GM10266 (cell line): ENCODE results near the gene DHH.

ENCODE experiments used
- DNase-seq: peaks from one replicate; pipeline ENCODE4 v3.0.0; 2012; ENCODE audit errors: extremely low spot score
- TF ChIP-seq, protein P1 (sequence below): IDR thresholded peaks from 2 replicates; pipeline ENCODE4 v1.5.1; 2012; ENCODE audit warnings: mild to moderate bottlenecking, low read depth; ENCODE audit not compliant: control insufficient read depth, insufficient read depth; ENCODE audit errors: missing control alignments

The DHH gene

DNA sequence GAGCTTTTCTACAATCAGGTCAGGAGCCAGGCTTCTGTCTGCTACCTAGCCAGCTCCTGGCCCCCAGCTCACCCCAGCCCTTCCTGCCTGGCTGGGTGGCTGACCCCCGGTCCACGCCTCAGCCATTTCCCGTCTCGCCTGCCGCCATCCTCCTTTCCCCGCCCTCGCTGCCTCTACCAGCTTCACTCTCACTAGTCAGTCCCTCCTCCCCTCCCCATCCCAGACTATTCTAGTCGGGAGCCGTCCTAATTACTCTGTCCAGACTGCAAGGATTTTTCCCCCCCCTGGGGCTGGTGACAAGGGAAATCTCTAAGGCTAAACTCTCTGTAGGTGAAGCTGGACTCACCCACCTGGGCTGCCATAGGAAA, 825 bp downstream of the DHH start:
- DNase-seq: no peak
- TF ChIP-seq, protein P1, sequence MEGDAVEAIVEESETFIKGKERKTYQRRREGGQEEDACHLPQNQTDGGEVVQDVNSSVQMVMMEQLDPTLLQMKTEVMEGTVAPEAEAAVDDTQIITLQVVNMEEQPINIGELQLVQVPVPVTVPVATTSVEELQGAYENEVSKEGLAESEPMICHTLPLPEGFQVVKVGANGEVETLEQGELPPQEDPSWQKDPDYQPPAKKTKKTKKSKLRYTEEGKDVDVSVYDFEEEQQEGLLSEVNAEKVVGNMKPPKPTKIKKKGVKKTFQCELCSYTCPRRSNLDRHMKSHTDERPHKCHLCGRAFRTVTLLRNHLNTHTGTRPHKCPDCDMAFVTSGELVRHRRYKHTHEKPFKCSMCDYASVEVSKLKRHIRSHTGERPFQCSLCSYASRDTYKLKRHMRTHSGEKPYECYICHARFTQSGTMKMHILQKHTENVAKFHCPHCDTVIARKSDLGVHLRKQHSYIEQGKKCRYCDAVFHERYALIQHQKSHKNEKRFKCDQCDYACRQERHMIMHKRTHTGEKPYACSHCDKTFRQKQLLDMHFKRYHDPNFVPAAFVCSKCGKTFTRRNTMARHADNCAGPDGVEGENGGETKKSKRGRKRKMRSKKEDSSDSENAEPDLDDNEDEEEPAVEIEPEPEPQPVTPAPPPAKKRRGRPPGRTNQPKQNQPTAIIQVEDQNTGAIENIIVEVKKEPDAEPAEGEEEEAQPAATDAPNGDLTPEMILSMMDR: no peak

DNA sequence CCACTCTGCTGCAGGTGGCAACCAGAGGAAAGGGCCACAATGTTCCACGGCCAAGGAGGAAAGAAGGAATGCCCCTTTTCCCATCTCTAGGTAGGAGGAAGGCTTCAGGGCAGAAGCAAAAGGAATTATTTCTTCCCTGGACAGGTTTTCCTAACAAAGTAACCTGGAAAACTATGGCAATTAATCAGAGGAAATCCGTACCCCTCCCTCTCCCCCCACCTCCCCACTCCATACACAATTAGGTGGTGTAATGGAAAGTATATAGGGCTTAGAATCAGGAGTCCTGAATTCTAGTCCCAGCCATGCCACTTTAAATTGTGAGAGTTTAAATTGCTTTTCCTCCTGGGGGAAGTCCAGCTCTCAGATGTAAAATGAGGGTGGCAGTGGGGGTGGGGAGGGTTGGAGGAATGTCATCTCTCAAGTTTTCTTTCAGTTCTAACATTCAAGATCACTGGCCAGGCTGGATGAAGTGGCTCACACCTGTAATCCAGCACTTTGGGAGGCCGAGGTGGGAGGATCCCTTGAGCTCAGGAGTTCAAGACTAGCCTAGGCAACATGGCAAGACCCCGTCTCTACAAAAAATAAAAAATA, 1.7 kb downstream of the DHH start:
- DNase-seq: no peak
- TF ChIP-seq, protein P1: no peak

DNA sequence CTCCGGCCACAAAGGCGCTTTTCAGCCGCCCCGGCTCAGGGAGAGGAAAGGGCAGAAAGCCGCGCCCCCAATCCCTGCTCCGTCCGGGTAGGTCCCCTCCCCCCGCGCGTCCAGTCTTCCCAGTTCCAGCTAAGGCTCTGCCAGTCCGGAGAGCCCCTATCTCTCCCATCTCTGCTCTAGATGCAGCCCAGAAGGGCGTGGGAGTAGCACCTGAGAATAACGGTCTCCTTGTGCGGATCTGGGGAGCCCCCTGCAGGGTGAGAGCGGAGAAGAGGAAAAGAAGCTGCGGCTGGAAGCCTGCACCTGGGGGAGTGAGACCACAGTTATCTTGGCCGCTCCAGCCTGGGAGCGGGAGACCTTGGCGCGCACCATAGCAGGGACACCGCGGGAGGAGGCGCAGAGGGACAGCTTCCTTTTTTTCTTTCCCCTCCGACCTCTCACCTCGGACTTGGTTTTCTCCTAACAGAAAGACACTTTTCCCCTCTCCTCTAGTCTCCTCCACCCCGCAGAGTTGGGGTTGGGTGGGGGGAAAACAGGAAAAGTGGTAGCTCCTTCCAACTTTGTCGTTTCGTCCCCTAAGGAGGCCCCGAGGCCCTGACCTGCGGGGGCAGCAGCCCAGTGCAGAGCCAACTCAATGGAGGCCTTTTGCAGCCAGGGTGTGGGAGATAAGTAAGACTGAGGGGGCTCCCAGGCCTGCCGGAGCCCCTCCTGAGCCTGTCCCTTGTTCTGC, 2.4 kb downstream of the DHH start:
- DNase-seq: peak; percentile 87
- TF ChIP-seq, protein P1: peak; percentile 70

DNA sequence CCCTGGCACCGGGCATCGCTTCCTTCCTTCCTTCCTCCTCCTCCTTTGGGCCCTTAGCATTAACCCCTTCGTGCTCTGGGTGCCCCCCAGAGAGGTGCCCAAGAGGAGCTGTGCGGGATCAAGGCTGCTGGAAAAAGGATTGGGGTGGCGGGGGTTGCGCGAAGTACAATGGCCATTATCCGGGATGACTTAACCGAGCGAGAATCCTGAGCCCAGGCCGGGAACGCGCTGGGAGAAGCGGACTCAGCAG, 2.8 kb downstream of the DHH start:
- TF ChIP-seq, protein P1: no peak
- DNase-seq: no peak

DNA sequence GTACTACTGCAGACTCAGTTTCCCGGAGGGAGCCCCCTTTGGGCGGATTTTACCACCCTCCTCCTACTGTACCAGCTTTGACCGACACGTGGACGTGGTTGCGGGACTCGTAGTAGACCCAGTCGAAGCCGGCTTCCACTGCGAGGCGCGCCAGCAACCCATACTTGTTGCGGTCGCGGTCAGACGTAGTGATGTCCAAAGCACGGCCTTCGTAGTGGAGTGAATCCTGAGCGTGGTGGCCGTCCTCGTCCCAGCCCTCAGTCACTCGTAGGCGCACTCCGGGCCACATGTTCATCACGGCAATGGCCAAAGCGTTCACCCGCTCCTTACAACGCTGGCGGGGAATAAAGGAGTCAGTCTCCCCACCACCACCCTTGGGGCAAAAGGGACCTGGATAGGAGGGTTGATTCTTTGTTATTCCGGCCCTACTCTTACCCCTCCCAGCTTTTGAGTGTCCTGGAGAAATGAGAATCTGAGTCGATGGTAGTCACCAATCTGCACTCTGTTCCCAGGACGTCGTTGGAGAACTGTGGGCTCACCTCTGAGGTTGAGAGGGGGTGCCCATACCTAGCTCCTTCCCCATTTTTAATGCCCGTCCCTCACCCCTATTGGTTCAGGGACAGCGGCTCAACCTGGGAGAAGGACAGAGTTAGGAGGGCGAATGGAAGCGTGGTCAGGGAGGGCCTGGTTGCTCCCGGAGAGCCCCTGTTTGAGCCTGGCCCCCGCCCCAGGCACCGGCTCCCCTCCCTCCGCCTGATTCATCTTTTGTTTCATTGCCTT, 3.4 kb downstream of the DHH start:
- no peak for DNase-seq
- TF ChIP-seq, protein P1: no peak

DNA sequence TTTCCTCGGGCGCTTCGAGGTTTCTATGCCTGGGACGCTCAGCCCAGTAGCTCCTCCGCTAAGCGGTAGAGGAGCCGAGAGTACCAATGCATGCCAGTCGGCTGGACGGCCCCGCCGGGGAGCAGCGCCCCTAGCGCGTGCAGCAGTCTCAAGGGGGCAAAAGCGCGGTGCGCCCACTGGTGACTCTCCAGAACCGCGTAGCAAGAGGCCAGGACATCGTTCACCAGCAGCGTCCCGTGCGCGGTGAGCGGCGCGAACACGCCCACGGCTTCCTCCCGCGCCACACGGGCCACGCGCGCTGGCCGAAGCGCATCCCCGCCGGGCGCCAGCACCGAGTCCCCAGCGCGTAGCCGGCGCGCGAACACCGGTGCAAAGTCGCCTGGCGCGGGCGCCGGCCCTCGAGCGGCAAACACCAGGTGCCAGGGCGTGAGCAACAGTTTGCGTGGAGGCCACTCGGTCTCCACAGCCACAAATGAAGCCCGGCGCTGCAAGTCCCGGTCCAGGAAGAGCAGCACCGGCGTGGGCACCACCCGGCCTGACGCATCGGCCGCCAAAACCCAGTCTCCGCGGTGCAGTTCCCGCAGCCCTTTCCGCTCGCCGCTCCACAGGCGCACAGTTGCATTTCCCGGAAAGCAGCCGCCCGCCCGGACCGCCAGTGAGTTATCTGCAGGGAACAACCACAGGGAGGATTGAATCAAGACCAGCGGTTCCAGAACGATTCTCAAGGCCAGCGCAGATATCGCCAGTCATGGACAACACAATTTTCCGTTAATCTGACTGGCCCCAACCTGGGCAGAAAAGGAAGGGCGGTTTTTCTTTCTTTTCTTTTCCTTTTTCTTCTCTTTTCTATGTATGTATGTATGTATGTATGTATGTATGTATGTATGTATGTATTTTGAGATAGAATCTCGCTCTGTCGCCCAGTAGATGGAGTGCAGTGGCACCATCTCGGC, 4.5 kb downstream of the DHH start:
- TF ChIP-seq, protein P1: peak; percentile 0
- no peak for DNase-seq
